Measurements from ENCODE around the gene IQCN.

The IQCN gene

GRCh38 chr19:18265582-18265981 lies 8.7 kb downstream of the IQCN start:
- no peak overlapping the region for H3K27ac ChIP-seq
- TF ChIP-seq ZFX (IDR thresholded peaks at IDR 0.05) (no peak), CTCF (conservative IDR thresholded peaks at IDR 0.05) (no peak)

GRCh38 chr19:18264971-18265540 lies 9.2 kb downstream of the IQCN start:
- H3K27ac ChIP-seq = no peak overlapping the region
- no peak for TF ChIP-seq ZFX (IDR thresholded peaks at IDR 0.05)

- H3K27ac ChIP-seq = no peak overlapping the region
- TF ChIP-seq ZFX (IDR thresholded peaks at IDR 0.05) = no peak
- TF ChIP-seq CTCF (conservative IDR thresholded peaks at IDR 0.05) = no peak
Measured at GRCh38 chr19:18264137-18264854, 10.0 kb downstream of the IQCN start.

- no peak overlapping the region for H3K27ac ChIP-seq
- no peak for TF ChIP-seq CTCF (conservative IDR thresholded peaks at IDR 0.05)
- no peak for TF ChIP-seq ZFX (IDR thresholded peaks at IDR 0.05)
Measured at GRCh38 chr19:18263324-18264136, 10.7 kb downstream of the IQCN start.

- H3K27ac ChIP-seq = no peak overlapping the region
- TF ChIP-seq CTCF (conservative IDR thresholded peaks at IDR 0.05) (no peak), ZFX (IDR thresholded peaks at IDR 0.05) (no peak)
Measured at GRCh38 chr19:18262917-18263316, 11.3 kb downstream of the IQCN start.

GRCh38 chr19:18262144-18262543 lies 12.1 kb downstream of the IQCN start:
- H3K27ac ChIP-seq = no peak overlapping the region
- TF ChIP-seq ZFX (IDR thresholded peaks at IDR 0.05) = no peak
- no peak for TF ChIP-seq CTCF (conservative IDR thresholded peaks at IDR 0.05)

- no peak for TF ChIP-seq ZFX (IDR thresholded peaks at IDR 0.05)
- TF ChIP-seq CTCF (conservative IDR thresholded peaks at IDR 0.05) = no peak
- no peak overlapping the region for H3K27ac ChIP-seq
Measured at GRCh38 chr19:18261474-18261873, 12.8 kb downstream of the IQCN start.

All from C4-2B (cell line).